Neutrophil (primary cell): ENCODE data around the gene AKAP6.

ENCODE experiments used
- H3K27ac ChIP-seq: fragments of 200-600 bp; sonication (generic); 2 replicates; pipeline ENCODE4 v1.5.1; 2016; ENCODE audit warnings: mild to moderate bottlenecking, moderate library complexity
- H3K27me3 ChIP-seq: fragments of 200-600 bp; sonication (generic); 2 replicates; pipeline ENCODE4 v1.6.0; 2016; ENCODE audit warnings: mild to moderate bottlenecking
- H3K36me3 ChIP-seq: fragments of 200-600 bp; sonication (generic); 2 replicates; pipeline ENCODE4 v1.5.1; 2017
- H3K4me1 ChIP-seq, 2 experiments: fragments of 200-600 bp in 1 of 2; sonication (generic) in 1 of 2; 1 replicate in 1 of 2; 2 replicates in 1 of 2; pipeline versions ENCODE4 v1.5.1 to v1.6.1; 2013 to 2016; ENCODE audit warnings: low read depth in 1 of 2, low read length in 1 of 2, mild to moderate bottlenecking in 1 of 2, moderate library complexity in 1 of 2; ENCODE audit not compliant: control insufficient read depth in 1 of 2, insufficient read depth in 1 of 2
- H3K4me3 ChIP-seq, 2 experiments: fragments of 200-600 bp in 1 of 2; sonication (generic) in 1 of 2; 1 replicate in 1 of 2; 2 replicates in 1 of 2; pipeline ENCODE4 v1.5.1; 2013 to 2016; ENCODE audit warnings: low read depth in 1 of 2, low read length in 1 of 2, mild to moderate bottlenecking in 1 of 2, moderate library complexity in 1 of 2
- H3K9me3 ChIP-seq: fragments of 200-600 bp; sonication (generic); 2 replicates; pipeline ENCODE4 v1.5.1; 2016
- CTCF ChIP-seq: fragments of 200-600 bp; sonication (generic); IDR thresholded peaks from 2 replicates; pipeline ENCODE4 v1.5.1; 2016; ENCODE audit warnings: antibody characterized with exemption

AKAP6 gene

GRCh38 chr14:32694795-32695449, 365.8 kb downstream of the AKAP6 start:
- no peak overlapping the region for H3K4me3 ChIP-seq
- no peak for TF ChIP-seq CTCF
- no peaks in the 10 kb centered on the region for H3K36me3 ChIP-seq
- H3K4me1 ChIP-seq: no peaks in the 10 kb centered on the region
- no peak overlapping the region for H3K27ac ChIP-seq
- no peaks in the 10 kb centered on the region for H3K27me3 ChIP-seq
- H3K9me3 ChIP-seq: no peaks in the 10 kb centered on the region

GRCh38 chr14:32696325-32697091, 367.4 kb downstream of the AKAP6 start:
- no peaks in the 10 kb centered on the region for H3K4me1 ChIP-seq
- H3K36me3 ChIP-seq: no peaks in the 10 kb centered on the region
- TF ChIP-seq CTCF: no peak
- H3K9me3 ChIP-seq: no peaks in the 10 kb centered on the region
- no peak overlapping the region for H3K4me3 ChIP-seq
- H3K27ac ChIP-seq: no peak overlapping the region
- no peaks in the 10 kb centered on the region for H3K27me3 ChIP-seq

- no peak for TF ChIP-seq CTCF
- Histone ChIP-seq H3K4me3 (no peak overlapping the region), H3K4me1 (no peaks in the 10 kb centered on the region), H3K36me3 (no peaks in the 10 kb centered on the region), H3K27ac (no peak overlapping the region), H3K9me3 (no peaks in the 10 kb centered on the region), H3K27me3 (no peaks in the 10 kb centered on the region)
These were observed 368.0 kb downstream of the AKAP6 start for GRCh38 chr14:32697114-32697513.

- Histone ChIP-seq H3K4me1 (no peaks in the 10 kb centered on the region), H3K27ac (no peak overlapping the region), H3K36me3 (no peaks in the 10 kb centered on the region), H3K9me3 (no peaks in the 10 kb centered on the region), H3K4me3 (no peak overlapping the region), H3K27me3 (no peaks in the 10 kb centered on the region)
- TF ChIP-seq CTCF: no peak
These were observed 368.6 kb downstream of the AKAP6 start for GRCh38 chr14:32697704-32698103.

GRCh38 chr14:32698831-32699230, 369.7 kb downstream of the AKAP6 start:
- Histone ChIP-seq H3K27ac (no peak overlapping the region), H3K9me3 (no peaks in the 10 kb centered on the region), H3K4me3 (no peak overlapping the region), H3K36me3 (no peaks in the 10 kb centered on the region), H3K27me3 (no peaks in the 10 kb centered on the region), H3K4me1 (no peaks in the 10 kb centered on the region)
- TF ChIP-seq CTCF: no peak
